Natural killer cell treated with Interleukin-12 subunit alpha and Interleukin-12 subunit beta and Interleukin-15 and Interleukin-18, amount 100 ng/mL, for 72 hours (primary cell): ENCODE measurements around the gene CXorf66. TPM values are rescaled to one million over a fixed set of nuclear protein-coding genes. Genes with fewer than 3 reads are reported as not detected.

Source experiments
- ATAC-seq, 2 donors: fragments of 150-1000 bp; cut with Tn5 transposase in 1 of 2; sonication (Bioruptor Pico), chemical (Tn5 transposase) in 1 of 2; 2 replicates each; pipeline ENCODE4 v1.10.0; 2021
- DNase-seq: peaks from one replicate; pipeline ENCODE4 v3.0.0; 2022; ENCODE audit warnings: low spot score
- H3K27ac Mint-ChIP-seq, 2 donors: 1 replicate in 1 of 2; 2 replicates in 1 of 2; pipeline ENCODE4 v1.8.0; 2022; ENCODE audit warnings: mixed read lengths in 2 of 2, mild to moderate bottlenecking in 1 of 2, moderate library complexity in 1 of 2
- H3K27me3 Mint-ChIP-seq, 2 donors: 1 replicate in 1 of 2; 2 replicates in 1 of 2; pipeline ENCODE4 v1.8.0; 2022; ENCODE audit warnings: mixed read lengths in 2 of 2
- H3K36me3 Mint-ChIP-seq: one replicate; pipeline ENCODE4 v1.8.0; 2022; ENCODE audit warnings: mixed read lengths
- H3K4me1 Mint-ChIP-seq, 2 donors: 1 replicate in 1 of 2; 2 replicates in 1 of 2; pipeline ENCODE4 v1.8.0; 2022; ENCODE audit warnings: low read depth in 2 of 2, mixed read lengths in 2 of 2, mild to moderate bottlenecking in 1 of 2
- H3K4me3 Mint-ChIP-seq: one replicate; pipeline ENCODE4 v1.8.0; 2022; ENCODE audit warnings: mixed read lengths
- H3K9me3 Mint-ChIP-seq: 2 replicates; pipeline ENCODE4 v1.8.0; 2022; ENCODE audit warnings: mixed read lengths
- total RNA-seq, 2 donors: library from RNA; stranded (reverse); gene quantifications; one replicate each; pipeline ENCODE4 v1.2.3, GENCODE V29; 2022

The CXorf66 gene
- total RNA-seq, 2 donors from 2014 or later = not detected

DNA sequence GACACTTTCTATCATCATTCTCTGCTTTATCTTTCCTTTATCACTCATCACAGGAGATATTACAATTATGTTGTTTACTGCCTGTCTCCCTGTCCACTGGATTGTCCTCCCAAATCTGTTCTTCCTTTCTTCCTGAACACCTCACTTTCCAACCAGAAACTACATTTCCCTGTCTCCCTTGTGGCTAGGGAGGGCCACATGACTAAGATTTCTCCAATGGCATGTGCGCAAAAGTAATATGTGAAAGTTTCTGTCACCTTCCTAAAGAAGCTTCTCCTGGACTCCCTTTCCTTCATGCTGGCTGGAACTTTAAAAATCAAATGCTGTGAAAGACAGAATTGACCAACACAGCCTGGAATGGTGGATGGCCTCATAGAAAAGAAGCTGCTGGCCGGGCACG, 58.2 kb downstream of the CXorf66 start:
- peaks cover 9 to 20% of the 10 kb centered on the region in 2 donors for H3K4me1 Mint-ChIP-seq
- no peak overlapping the region for H3K27ac Mint-ChIP-seq
- no peak for DNase-seq
- H3K9me3 Mint-ChIP-seq = no peaks in the 10 kb centered on the region
- no peak for ATAC-seq
- no peaks in the 10 kb centered on the region for H3K27me3 Mint-ChIP-seq
- no peak overlapping the region for H3K4me3 Mint-ChIP-seq
- H3K36me3 Mint-ChIP-seq = no peaks in the 10 kb centered on the region

DNA sequence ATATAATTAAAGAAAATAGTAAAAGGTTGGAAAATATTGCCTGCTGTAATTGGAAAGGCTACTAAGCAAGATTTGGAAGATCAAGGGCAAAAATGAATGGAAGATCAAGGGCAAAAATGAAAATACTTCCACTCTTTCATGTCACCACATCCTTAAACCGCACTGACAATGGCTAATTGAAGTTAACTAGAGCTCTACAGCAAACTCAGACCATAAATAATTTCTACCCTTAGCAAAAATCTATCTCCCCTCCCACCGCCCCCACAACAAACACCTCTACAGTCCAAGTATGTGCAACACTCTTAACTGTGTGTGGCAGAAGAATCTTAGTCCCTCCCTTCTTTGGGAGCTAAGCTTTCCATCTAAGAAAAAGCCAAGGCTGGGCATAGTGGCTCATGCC, 59.6 kb downstream of the CXorf66 start:
- Mint-ChIP-seq H3K4me1 (peaks cover 9 to 20% of the 10 kb centered on the region in 2 donors), H3K36me3 (no peaks in the 10 kb centered on the region), H3K9me3 (no peaks in the 10 kb centered on the region), H3K27ac (no peak overlapping the region), H3K27me3 (no peaks in the 10 kb centered on the region), H3K4me3 (no peak overlapping the region)
- ATAC-seq = no peak
- no peak for DNase-seq

Other genes with a start within 250 kb of the CXorf66 start
- gene ATP11C, start 32.5 kb downstream of the CXorf66 start, total RNA-seq = 10 to 100 TPM; 17.8 to 20.4 TPM